ENCODE data around the gene USP15.

USP15 gene

GRCh38 chr12:62317017-62317416 lies 56.8 kb downstream of the USP15 start:
- H3K4me3 ChIP-seq (ENCODE audit: low read depth in 1 of 2, low read length in 2 of 2) = no peak overlapping the region
- DNase-seq = no peak
- no peak overlapping the region for H3K4me2 ChIP-seq (ENCODE audit: insufficient read depth, low read length)
- H3K4me1 ChIP-seq (ENCODE audit: insufficient read depth, low read length) = no peaks in the 10 kb centered on the region
- H4K20me1 ChIP-seq (ENCODE audit: insufficient read depth, low read length) = peaks cover 14% of the 10 kb centered on the region; the same call in 1 of the 2 replicates
- H3K9ac ChIP-seq (ENCODE audit: low read depth, low read length) = no peak overlapping the region
- H3K27me3 ChIP-seq (ENCODE audit: insufficient read depth, low read length, poor library complexity) = no peaks in the 10 kb centered on the region
- ATAC-seq (ENCODE audit: insufficient read depth, low read depth) = no peak
- H3K79me2 ChIP-seq (ENCODE audit: insufficient read depth, low read length) = peaks cover 65% of the 10 kb centered on the region
- TF ChIP-seq, protein P1, sequence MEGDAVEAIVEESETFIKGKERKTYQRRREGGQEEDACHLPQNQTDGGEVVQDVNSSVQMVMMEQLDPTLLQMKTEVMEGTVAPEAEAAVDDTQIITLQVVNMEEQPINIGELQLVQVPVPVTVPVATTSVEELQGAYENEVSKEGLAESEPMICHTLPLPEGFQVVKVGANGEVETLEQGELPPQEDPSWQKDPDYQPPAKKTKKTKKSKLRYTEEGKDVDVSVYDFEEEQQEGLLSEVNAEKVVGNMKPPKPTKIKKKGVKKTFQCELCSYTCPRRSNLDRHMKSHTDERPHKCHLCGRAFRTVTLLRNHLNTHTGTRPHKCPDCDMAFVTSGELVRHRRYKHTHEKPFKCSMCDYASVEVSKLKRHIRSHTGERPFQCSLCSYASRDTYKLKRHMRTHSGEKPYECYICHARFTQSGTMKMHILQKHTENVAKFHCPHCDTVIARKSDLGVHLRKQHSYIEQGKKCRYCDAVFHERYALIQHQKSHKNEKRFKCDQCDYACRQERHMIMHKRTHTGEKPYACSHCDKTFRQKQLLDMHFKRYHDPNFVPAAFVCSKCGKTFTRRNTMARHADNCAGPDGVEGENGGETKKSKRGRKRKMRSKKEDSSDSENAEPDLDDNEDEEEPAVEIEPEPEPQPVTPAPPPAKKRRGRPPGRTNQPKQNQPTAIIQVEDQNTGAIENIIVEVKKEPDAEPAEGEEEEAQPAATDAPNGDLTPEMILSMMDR (IDR thresholded peaks at IDR 0.05; ENCODE audit: borderline replicate concordance, extremely low read depth, low read length, poor library complexity, severe bottlenecking) = no peak
- no peak for TF ChIP-seq EZH2 (IDR thresholded peaks at IDR 0.05; ENCODE audit: borderline replicate concordance, low read depth, low read length, severe bottlenecking)
- H3K27ac ChIP-seq (ENCODE audit: low read length) = no peak overlapping the region
- peaks cover 57% of the 10 kb centered on the region for H3K36me3 ChIP-seq (ENCODE audit: insufficient read depth, low read length)
- no peaks in the 10 kb centered on the region for H3K9me3 ChIP-seq (ENCODE audit: insufficient read depth, low read length, severe bottlenecking)
- H2AFZ ChIP-seq (ENCODE audit: low read depth, low read length) = no peak overlapping the region

DNA sequence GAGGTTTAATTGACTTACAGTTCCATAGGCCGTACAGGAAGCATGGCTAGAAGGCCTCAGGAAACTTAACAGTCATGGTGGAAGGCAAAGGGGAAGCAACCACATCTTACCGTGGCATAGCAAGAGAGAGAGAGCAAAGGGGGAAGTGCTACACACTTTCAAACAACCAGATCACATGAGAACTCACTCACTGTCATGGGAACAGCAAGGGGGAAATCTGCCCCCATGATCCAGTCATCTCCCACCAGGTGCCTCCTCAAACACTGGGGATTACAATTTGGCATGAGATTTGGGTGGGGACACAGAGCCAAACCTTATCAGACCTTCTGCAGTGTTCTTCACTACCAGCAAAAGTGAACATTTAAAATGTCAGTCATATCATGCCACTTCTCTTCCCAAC lies 58.9 kb downstream of the USP15 start:
- ATAC-seq (ENCODE audit: insufficient read depth, low read depth) (no peak), DNase-seq (no peak)
- H3K4me2 ChIP-seq (ENCODE audit: insufficient read depth, low read length) = no peak overlapping the region
- no peaks in the 10 kb centered on the region for H3K27me3 ChIP-seq (ENCODE audit: insufficient read depth, low read length, poor library complexity)
- H3K27ac ChIP-seq (ENCODE audit: low read length) = no peak overlapping the region
- no peak for TF ChIP-seq EZH2 (IDR thresholded peaks at IDR 0.05; ENCODE audit: borderline replicate concordance, low read depth, low read length, severe bottlenecking)
- TF ChIP-seq, protein P1 (IDR thresholded peaks at IDR 0.05; ENCODE audit: borderline replicate concordance, extremely low read depth, low read length, poor library complexity, severe bottlenecking) = no peak
- H3K36me3 ChIP-seq (ENCODE audit: insufficient read depth, low read length) = peaks cover 66% of the 10 kb centered on the region
- H3K9ac ChIP-seq (ENCODE audit: low read depth, low read length) = no peak overlapping the region
- no peak overlapping the region for H3K4me3 ChIP-seq (ENCODE audit: low read depth in 1 of 2, low read length in 2 of 2)
- no peaks in the 10 kb centered on the region for H3K4me1 ChIP-seq (ENCODE audit: insufficient read depth, low read length)
- H2AFZ ChIP-seq (ENCODE audit: low read depth, low read length) = no peak overlapping the region
- peaks cover 9% of the 10 kb centered on the region; the same call in 1 of the 2 replicates for H4K20me1 ChIP-seq (ENCODE audit: insufficient read depth, low read length)
- no peaks in the 10 kb centered on the region for H3K9me3 ChIP-seq (ENCODE audit: insufficient read depth, low read length, severe bottlenecking)
- H3K79me2 ChIP-seq (ENCODE audit: insufficient read depth, low read length) = peaks cover 55% of the 10 kb centered on the region

DNA sequence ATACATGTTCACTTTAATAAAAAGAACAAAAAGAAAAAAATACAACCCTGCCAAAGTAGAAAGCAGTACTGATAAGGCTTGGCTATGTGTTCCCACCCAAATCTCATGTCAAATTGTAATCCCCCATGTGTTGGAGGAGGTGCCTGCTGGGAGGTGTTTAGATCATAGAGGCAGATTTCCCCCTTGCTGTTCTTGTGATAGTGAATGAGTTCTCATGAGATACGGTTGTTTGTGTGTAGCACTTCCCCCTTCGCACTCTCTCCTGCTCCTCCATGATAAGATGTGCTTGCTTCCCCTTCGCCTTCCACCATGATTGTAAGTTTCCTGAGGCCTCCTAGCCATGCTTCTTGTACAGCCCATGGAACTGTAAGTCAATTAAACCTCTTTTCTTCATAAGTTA lies 59.9 kb downstream of the USP15 start:
- no peaks in the 10 kb centered on the region for H3K27me3 ChIP-seq (ENCODE audit: insufficient read depth, low read length, poor library complexity)
- peaks cover 48% of the 10 kb centered on the region for H3K79me2 ChIP-seq (ENCODE audit: insufficient read depth, low read length)

More for the DNA sequence above, 59.9 kb downstream of the USP15 start:
- H3K9ac ChIP-seq (ENCODE audit: low read depth, low read length) = no peak overlapping the region
- ATAC-seq (ENCODE audit: insufficient read depth, low read depth) (no peak), DNase-seq (no peak)
- peaks cover 66% of the 10 kb centered on the region for H3K36me3 ChIP-seq (ENCODE audit: insufficient read depth, low read length)
- peaks cover 9% of the 10 kb centered on the region; the same call in 1 of the 2 replicates for H4K20me1 ChIP-seq (ENCODE audit: insufficient read depth, low read length)
- TF ChIP-seq, protein P1 (IDR thresholded peaks at IDR 0.05; ENCODE audit: borderline replicate concordance, extremely low read depth, low read length, poor library complexity, severe bottlenecking) = no peak
- no peak for TF ChIP-seq EZH2 (IDR thresholded peaks at IDR 0.05; ENCODE audit: borderline replicate concordance, low read depth, low read length, severe bottlenecking)
- H3K9me3 ChIP-seq (ENCODE audit: insufficient read depth, low read length, severe bottlenecking) = no peaks in the 10 kb centered on the region
- no peak overlapping the region for H3K4me2 ChIP-seq (ENCODE audit: insufficient read depth, low read length)
- no peak overlapping the region for H2AFZ ChIP-seq (ENCODE audit: low read depth, low read length)
- H3K4me3 ChIP-seq (ENCODE audit: low read depth in 1 of 2, low read length in 2 of 2) = no peak overlapping the region
- no peak overlapping the region for H3K27ac ChIP-seq (ENCODE audit: low read length)
- no peaks in the 10 kb centered on the region for H3K4me1 ChIP-seq (ENCODE audit: insufficient read depth, low read length)

Data from DND-41 (cell line).